ENCODE results near the gene ZNF768. TPM values are rescaled to one million over a fixed set of nuclear protein-coding genes. Genes with fewer than 3 reads are reported as not detected.
A peak's percentile ranks its signal among the peaks of the same experiment; 100 is the strongest.

ZNF768 gene
- total and polyA plus RNA-seq, 2 of the 13 experiments (the other 11 are each of a cell fraction or from before 2014, with no cell fraction given): 26.7 to 34.4 TPM

GRCh38 chr16:30557957-30558788 lies 31.8 kb upstream of the ZNF768 start, which contains the start of gene ZNF764 (continued):
- peak; percentile 99 for TF ChIP-seq HOXA3 (CRISPR knock-in tag; IDR thresholded peaks at IDR 0.05)
- TF ChIP-seq MXD3 (CRISPR knock-in tag; IDR thresholded peaks at IDR 0.05): peak; percentile 65; the same call in 1 of the 2 replicates
- peak; percentile 80 to 90 for TF ChIP-seq POLR2A (IDR thresholded peaks at IDR 0.05; ENCODE audit: insufficient read depth in 1 of 2, low read depth in 2 of 2, low read length in 2 of 2)
- TF ChIP-seq ZNF441 (CRISPR knock-in tag; IDR thresholded peaks at IDR 0.05; ENCODE audit: borderline replicate concordance): peak; percentile 69; the same call in 1 of the 2 replicates
- no peak for TF ChIP-seq ZNF12 (CRISPR knock-in tag; IDR thresholded peaks at IDR 0.05)
- peak; percentile 62 to 91 for TF ChIP-seq NR2F1 (CRISPR knock-in tag; IDR thresholded peaks at IDR 0.05)
- TF ChIP-seq RFXANK (CRISPR knock-in tag; IDR thresholded peaks at IDR 0.05): no peak; the same call in none of the 2 replicates
- TF ChIP-seq ZSCAN22 (CRISPR knock-in tag; IDR thresholded peaks at IDR 0.05): peak; percentile 72; the same call in 1 of the 2 replicates
- TF ChIP-seq ZNF749 (CRISPR knock-in tag; IDR thresholded peaks at IDR 0.05; ENCODE audit: borderline replicate concordance): peak; percentile 24; the same call in 1 of the 2 replicates
- TF ChIP-seq ASH2L (IDR thresholded peaks at IDR 0.05; ENCODE audit: insufficient read length, low read depth, low read length): peak; percentile 89
- no peak for TF ChIP-seq FOXP1 (IDR thresholded peaks at IDR 0.05)
- TF ChIP-seq FOXP1 (CRISPR knock-in tag; IDR thresholded peaks at IDR 0.05): peak; percentile 4; the same call in 1 of the 2 replicates
- TF ChIP-seq PREB (CRISPR knock-in tag; IDR thresholded peaks at IDR 0.05): 0 out of 2 replicates have a peak, but pooled peaks have one; percentile 45
- TF ChIP-seq SETDB1 (CRISPR knock-in tag; IDR thresholded peaks at IDR 0.05; ENCODE audit: borderline replicate concordance): no peak
- TF ChIP-seq SAP130 (CRISPR knock-in tag; IDR thresholded peaks at IDR 0.05; ENCODE audit: low read depth): peak; percentile 94
- peak; percentile 82; the same call in 1 of the 2 replicates for TF ChIP-seq GATAD1 (CRISPR knock-in tag; IDR thresholded peaks at IDR 0.05)
- peak; percentile 94 for TF ChIP-seq ZFY (CRISPR knock-in tag; IDR thresholded peaks at IDR 0.05)
- TF ChIP-seq MYPOP (CRISPR knock-in tag; IDR thresholded peaks at IDR 0.05): peak; percentile 81
- TF ChIP-seq DNMT3B (CRISPR knock-in tag; conservative IDR thresholded peaks at IDR 0.05): peak; percentile 86; the same call in 1 of the 2 replicates
- TF ChIP-seq ZNF256 (CRISPR knock-in tag; conservative IDR thresholded peaks at IDR 0.05): no peak
- TF ChIP-seq ZFP90 (CRISPR knock-in tag; IDR thresholded peaks at IDR 0.05; ENCODE audit: borderline replicate concordance): 0 out of 2 replicates have a peak, but pooled peaks have one; percentile 67
- TF ChIP-seq ZNF382 (CRISPR knock-in tag; IDR thresholded peaks at IDR 0.05; ENCODE audit: borderline replicate concordance): no peak
- TF ChIP-seq ETS1 (CRISPR knock-in tag; IDR thresholded peaks at IDR 0.05): no peak

All from HepG2 (cell line).